ENCODE measurements around the gene MCC.

The MCC gene

GRCh38 chr5:113178073-113178779 lies 310.0 kb downstream of the MCC start:
- no peak for DNase-seq (ENCODE audit: low read depth)
- no peak overlapping the region for H3K4me3 ChIP-seq (ENCODE audit: low read depth, low read length)
- TF ChIP-seq, protein P1, sequence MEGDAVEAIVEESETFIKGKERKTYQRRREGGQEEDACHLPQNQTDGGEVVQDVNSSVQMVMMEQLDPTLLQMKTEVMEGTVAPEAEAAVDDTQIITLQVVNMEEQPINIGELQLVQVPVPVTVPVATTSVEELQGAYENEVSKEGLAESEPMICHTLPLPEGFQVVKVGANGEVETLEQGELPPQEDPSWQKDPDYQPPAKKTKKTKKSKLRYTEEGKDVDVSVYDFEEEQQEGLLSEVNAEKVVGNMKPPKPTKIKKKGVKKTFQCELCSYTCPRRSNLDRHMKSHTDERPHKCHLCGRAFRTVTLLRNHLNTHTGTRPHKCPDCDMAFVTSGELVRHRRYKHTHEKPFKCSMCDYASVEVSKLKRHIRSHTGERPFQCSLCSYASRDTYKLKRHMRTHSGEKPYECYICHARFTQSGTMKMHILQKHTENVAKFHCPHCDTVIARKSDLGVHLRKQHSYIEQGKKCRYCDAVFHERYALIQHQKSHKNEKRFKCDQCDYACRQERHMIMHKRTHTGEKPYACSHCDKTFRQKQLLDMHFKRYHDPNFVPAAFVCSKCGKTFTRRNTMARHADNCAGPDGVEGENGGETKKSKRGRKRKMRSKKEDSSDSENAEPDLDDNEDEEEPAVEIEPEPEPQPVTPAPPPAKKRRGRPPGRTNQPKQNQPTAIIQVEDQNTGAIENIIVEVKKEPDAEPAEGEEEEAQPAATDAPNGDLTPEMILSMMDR (IDR thresholded peaks at IDR 0.05; ENCODE audit: control insufficient read depth, extremely low read depth, insufficient read depth): no peak

GRCh38 chr5:113177225-113177624 lies 311.0 kb downstream of the MCC start:
- no peak for DNase-seq (ENCODE audit: low read depth)
- TF ChIP-seq, protein P1 (IDR thresholded peaks at IDR 0.05; ENCODE audit: control insufficient read depth, extremely low read depth, insufficient read depth): no peak
- no peak overlapping the region for H3K4me3 ChIP-seq (ENCODE audit: low read depth, low read length)

- TF ChIP-seq, protein P1 (IDR thresholded peaks at IDR 0.05; ENCODE audit: control insufficient read depth, extremely low read depth, insufficient read depth): no peak
- no peak for DNase-seq (ENCODE audit: low read depth)
- H3K4me3 ChIP-seq (ENCODE audit: low read depth, low read length): no peak overlapping the region
Measured at GRCh38 chr5:113176734-113177133, 311.5 kb downstream of the MCC start.

DNA sequence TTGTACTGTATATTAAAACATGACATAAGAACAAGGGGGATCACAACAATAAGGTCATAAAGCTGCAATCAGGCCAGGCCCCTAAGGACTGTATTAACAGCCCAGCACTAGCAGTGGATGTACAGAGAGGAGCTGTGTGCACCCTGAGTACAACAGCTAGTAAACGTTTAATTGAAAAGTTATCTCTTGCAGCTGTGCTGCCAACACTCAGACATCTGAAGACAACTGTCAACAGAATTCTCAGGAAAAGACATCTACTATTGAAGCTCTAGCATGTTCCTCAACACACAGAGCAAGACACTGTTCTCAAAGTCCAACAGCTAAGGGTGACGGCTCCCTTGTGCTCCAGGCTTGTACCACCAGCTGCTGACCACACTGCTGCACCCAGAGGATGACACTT lies 312.1 kb downstream of the MCC start:
- TF ChIP-seq, protein P1 (IDR thresholded peaks at IDR 0.05; ENCODE audit: control insufficient read depth, extremely low read depth, insufficient read depth): no peak

DNA sequence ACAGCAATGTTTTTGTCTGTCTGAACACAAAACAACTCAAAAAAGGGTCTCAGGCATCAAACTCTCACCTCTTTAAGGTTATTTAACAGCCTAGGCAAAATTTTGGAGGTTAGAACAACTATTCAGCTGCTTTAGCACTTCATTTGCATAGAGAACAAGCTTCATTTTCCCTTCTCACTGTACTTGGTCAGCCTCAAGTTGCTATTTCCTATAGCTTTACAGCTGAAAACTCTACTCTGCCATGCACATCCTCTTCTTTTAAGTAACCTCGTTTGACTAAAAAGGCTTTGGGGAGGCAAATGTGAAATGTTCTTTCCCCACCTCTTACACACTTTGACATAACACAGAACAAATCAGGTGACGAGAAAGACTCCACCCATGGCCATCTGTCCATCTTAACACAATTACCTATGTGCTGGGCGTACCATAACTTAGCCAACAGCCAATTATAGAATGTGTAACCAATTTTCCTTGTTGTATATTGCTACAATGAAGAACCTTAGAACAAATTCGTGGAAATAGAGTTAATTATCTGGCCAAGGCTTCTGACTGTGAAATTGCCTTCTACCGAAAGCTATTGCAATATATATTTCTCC lies 315.9 kb downstream of the MCC start:
- no peak overlapping the region for H3K4me3 ChIP-seq (ENCODE audit: low read depth, low read length)
- TF ChIP-seq, protein P1 (IDR thresholded peaks at IDR 0.05; ENCODE audit: control insufficient read depth, extremely low read depth, insufficient read depth): no peak
- DNase-seq (ENCODE audit: low read depth): no peak

More for the DNA sequence above, 312.1 kb downstream of the MCC start:
- DNase-seq (ENCODE audit: low read depth): no peak
- no peak overlapping the region for H3K4me3 ChIP-seq (ENCODE audit: low read depth, low read length)

- TF ChIP-seq, protein P1 (IDR thresholded peaks at IDR 0.05; ENCODE audit: control insufficient read depth, extremely low read depth, insufficient read depth): no peak
- no peak for DNase-seq (ENCODE audit: low read depth)
- H3K4me3 ChIP-seq (ENCODE audit: low read depth, low read length): no peak overlapping the region
Measured at GRCh38 chr5:113171520-113171919, 316.7 kb downstream of the MCC start.
